GM18517 (cell line): ENCODE results near the gene CCDC150.
"Not testable (repeated sequence)": the region's sequence is repeated elsewhere in the genome, so short reads cannot be mapped to it uniquely, and the experiment has no call there.

Experiments
- ATAC-seq: cut with Tn5 transposase; IDR thresholded peaks from one replicate; pipeline ENCODE4 v1.9.1; 2021; ENCODE audit warnings: mild to moderate bottlenecking, moderate library complexity; ENCODE audit not compliant: unreplicated experiment

Gene CCDC150

DNA sequence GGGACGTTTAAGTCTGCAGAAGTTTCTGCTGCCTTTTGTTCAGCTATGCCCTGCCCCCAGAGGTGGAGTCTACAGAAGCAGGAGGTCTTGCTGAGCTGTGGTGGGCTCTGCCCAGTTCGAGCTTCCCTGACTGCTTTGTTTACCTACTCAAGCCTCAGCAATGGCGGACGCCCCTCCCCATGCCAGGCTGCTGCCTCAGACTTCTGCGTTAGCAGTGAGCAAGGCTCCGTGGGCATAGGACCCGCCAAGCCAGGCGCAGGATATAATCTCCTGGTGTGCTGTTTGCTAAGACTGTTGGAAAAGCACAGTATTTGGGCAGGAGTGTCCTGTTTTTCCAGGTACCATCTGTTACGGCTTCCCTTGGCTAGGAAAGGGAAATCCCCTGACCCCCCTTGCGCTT, 70.5 kb downstream of the CCDC150 start:
- not testable (repeated sequence) for ATAC-seq

DNA sequence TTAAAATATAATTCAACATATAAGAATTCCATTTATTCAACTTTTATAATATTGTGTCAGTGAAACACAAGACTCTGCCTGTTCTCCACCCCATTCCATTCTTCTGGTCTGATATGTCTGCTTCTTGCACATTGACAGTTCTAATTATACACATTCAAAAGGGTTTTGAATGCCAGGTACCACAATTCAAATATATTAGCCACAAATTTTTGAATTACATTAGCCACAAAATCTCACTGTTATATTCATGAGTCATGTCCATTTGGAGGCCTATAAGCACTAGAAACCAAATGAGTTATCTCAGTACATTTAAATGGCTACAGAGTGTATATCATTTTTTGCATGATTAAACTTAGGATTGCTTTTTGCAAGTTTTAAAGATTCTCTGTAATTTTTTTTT, 72.1 kb downstream of the CCDC150 start:
- ATAC-seq: no peak

- ATAC-seq: no peak
These were observed 73.4 kb downstream of the CCDC150 start for GRCh38 chr2:196712867-196713266.

DNA sequence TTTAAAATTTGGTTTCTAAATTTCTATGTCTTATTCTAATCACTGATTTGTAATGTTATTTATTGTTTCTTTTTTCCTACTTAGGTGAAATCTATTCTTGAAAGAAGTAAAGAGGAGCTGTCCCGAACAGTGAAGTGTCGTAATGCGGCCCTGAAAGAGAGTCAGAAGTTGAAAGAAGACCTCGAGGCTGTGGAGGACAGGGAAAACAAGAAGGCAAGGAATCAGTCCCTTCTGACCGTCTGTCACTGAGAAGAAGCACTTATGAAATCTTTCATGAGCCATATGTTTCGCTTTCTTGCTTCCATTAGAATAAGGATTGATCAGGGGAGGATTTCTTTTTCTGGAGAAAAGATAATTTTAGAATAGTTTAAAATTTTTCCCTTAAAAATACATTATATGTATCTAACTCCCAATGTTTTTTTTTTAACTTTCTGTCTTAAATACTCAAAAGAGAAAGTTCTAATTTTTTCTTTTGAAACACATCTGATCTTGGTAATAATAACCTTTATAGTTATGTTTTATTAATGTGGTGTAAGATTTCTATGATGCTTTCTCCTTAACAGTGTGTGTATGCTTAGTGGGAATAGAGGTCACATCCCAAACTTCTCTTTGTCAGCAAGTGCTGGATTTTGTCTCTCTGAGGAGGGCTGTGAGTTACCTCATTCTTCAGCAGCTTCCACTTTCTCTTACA, 79.0 kb downstream of the CCDC150 start:
- no peak for ATAC-seq

DNA sequence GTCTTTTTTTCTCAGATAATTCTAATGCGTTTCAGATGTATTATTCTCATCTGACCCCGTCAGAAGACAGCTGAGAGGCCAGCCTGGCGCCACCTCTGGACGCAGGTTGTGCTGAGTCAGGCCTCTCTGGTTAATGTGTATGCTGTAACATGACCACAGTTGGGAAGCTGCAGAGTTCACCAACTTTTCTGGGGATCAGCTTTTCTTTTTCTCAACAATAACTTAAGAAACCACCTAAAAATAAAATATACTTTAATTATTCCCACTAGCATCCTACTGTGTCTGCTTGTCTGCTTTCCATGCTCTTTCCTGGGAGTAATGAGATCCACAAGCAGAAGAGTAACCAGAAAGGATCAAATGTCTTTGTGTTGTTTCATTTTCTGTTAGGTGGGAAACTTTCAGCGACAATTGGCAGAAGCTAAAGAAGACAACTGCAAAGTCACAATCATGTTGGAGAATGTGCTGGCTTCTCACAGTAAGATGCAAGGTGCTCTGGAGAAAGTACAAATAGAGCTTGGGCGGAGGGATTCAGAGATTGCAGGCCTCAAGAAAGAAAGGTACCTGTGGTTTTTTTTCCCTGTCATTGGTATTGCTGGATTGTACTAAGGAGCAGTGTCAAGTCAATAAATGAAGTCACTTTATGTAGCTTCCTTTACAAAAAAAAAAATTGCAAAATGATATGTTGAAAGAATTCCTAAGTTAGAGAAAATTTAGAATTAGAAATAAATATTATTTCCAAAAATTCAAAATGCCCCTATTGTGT, 79.8 kb downstream of the CCDC150 start:
- no peak for ATAC-seq

DNA sequence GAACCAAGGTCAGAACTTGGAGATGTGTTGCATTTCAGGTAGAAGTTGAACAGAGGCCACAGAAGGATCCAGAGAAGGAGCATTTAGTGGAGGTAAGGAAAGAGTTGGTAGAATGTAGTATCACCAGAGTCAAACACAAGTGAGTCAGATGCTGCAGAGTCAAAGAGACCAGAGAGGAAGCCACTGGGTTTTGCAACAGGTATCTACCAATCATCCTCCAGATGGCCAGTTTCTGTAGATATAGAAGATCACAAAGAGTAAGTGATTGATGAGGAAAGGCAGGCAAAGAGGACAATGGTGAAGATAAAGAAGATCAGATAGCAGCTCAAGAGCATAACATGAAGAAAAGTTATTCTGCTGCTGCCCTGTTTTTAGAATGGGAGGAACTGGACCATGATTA, 84.1 kb downstream of the CCDC150 start:
- ATAC-seq: no peak

- no peak for ATAC-seq
These were observed 85.7 kb downstream of the CCDC150 start for GRCh38 chr2:196725218-196725617.

- no peak for ATAC-seq
These were observed 86.4 kb downstream of the CCDC150 start for GRCh38 chr2:196725882-196726281.

GRCh38 chr2:196729418-196729817, 89.9 kb downstream of the CCDC150 start:
- ATAC-seq: no peak

- not testable (repeated sequence) for ATAC-seq
These were observed 97.1 kb downstream of the CCDC150 start for GRCh38 chr2:196736646-196737045.

DNA sequence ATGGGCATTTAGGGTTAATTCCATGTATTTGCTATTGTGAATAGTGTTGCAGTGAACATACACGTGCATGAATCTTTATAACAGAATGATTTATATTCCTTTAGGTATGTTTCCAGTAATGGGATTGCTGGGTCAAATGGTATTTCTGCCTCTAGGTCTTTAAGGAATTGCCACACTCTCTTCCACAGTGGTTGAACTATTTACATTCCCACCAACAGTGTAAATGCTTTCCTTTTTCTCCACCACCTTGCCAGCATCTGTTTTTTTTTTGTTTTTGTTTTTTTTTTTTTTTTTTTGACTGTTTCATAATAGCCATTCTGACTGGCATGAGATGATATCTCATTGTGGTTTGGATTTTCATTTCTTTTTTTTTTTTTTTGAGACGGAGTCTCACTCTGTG, 97.5 kb downstream of the CCDC150 start:
- no peak for ATAC-seq

DNA sequence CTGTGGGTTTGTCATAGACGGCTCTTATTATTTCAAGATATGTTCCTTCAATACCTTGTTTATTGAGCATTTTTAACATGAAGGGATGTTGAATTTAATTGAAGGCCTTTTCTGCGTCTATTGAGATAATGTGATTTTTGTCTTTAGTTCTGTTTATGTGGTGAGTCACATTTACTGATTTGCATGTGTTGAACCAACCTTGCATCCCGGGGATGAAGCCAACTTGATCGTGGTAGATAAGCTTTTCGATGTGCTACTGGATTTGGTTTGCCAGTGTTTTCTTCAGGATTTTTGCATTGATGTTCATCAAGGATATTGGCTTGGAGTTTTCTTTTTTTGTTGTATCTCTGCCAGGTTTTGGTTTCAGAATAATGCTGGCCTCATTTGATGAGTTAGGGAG, 99.5 kb downstream of the CCDC150 start:
- ATAC-seq: no peak

- no peak for ATAC-seq
These were observed 102.7 kb downstream of the CCDC150 start for GRCh38 chr2:196742216-196742615.

- ATAC-seq: no peak
These were observed 103.2 kb downstream of the CCDC150 start for GRCh38 chr2:196742685-196743084.

DNA sequence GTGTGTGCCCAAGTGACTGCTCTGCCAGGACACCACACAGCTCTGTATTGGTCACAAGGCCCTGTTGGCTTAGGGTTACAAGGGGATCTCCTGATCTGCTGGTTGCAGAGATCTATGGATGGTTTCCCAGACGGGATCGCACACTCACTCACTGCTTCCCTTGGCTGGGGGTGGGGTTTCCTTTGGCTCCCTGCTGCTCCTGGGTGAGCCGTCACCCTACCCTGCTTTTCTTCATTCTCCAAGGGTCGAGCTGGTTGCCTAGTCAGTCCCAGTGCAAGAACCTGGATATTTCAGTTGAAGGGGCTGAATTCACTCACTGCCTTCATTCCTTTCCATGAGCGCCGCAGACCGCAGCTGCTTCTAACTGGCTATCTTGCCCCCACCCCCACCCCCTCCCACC, 103.7 kb downstream of the CCDC150 start:
- no peak for ATAC-seq

DNA sequence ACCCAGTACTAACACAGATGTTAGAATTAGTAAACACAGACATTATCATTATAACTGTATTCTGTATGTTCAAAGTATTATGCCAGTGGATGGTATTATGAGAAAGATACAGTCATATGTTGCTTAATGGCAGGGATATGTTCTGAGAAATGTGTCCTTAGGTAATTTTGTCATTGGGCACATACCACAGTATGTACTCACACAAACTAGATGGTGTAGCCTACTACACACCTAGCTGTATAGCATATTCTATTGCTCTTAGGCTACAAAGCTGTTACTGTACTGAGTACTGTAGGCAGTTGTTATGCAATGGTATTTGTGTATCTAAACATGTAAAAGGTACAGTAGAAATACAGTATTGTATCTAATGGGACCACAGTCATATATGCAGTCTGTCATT, 106.2 kb downstream of the CCDC150 start:
- no peak for ATAC-seq

GRCh38 chr2:196747400-196747799, 107.9 kb downstream of the CCDC150 start:
- no peak for ATAC-seq

DNA sequence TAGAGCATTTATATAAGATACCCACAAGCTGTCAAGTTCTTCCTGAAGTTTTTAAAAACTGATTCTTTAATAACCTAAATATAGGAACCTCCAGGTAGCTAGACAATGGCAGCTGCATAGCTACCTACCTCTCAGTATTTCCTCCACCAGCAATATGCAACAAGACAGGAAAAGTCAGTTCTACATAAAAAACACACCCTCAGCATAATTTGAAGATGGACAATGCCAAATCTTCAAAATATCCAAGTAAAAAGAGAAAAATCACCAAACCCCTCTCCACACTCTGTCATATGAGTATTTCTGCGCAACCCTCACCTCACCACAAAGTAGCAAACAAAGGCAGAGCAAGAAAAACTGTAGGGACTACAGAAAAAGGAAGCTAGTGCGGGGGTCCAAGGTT, 108.6 kb downstream of the CCDC150 start:
- ATAC-seq: no peak

GRCh38 chr2:196750291-196750923, 110.9 kb downstream of the CCDC150 start:
- no peak for ATAC-seq

DNA sequence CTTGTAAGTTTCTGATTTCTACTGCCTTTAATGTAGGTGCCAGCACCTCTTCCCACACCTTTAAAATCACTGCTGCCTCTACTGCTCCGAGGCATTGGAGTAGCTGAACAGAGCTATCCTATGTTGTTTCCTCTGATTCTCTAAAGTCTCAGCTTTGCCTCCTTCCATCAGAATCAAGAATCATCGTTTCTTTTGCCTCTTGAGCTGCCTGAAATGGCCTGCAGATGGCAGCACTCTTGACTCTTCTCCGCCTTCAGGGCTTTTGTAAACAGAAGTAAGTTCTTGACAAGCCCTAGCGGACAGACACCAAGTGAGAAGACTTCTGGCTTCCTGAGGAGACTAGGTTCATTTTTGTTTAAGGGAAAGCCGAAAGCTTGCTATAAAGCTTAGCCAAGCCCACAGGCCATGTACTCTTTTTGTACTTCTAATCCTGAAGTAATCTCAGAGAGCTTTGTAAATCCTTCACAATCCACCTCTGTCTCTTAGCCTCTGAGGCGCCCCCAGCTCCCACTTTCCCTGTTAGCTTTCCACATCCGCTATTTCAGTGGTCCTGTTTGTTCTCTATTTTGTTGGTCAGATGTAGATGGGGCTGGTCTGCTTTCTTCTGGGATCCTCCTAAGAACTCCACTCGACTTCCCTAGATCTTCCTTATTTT, 111.6 kb downstream of the CCDC150 start:
- peak; percentile 88 for ATAC-seq
